ENCODE measurements around the gene SLC2A13. TPM values are rescaled to one million over a fixed set of nuclear protein-coding genes. Genes with fewer than 3 reads are reported as not detected.

SLC2A13 gene
- total RNA-seq, 4 donors from 2014 or later, result 1.4 to 2.8 (median 2.3) TPM

- peaks cover 5% of the 10 kb centered on the region in 2 donors for H3K4me1 ChIP-seq
- DNase-seq, result no peak
- no peak for TF ChIP-seq CTCF (IDR thresholded peaks at IDR 0.05 in 4 of 5, conservative IDR thresholded peaks at IDR 0.05 in 1 of 5)
- no peak for TF ChIP-seq POLR2A (IDR thresholded peaks at IDR 0.05)
- H3K9me3 ChIP-seq, result no peaks in the 10 kb centered on the region
- peak in 1 of 2 donors; percentile 26 for ATAC-seq
- in situ Hi-C loops (cut with MboI; ENCODE audit: low sequenced_read_pairs in 4 of 4) (loop anchor here (5.0 to 25.0 kb wide), 2 partner anchors 101 kb away; partner anchors contain the start of gene SLC2A13 (in 1 of the 4)), intact Hi-C loops (cut with DNase I; ENCODE audit: low total_unique reads) (loop anchor here (1.0 kb wide), 1 partner anchor 95 kb away; the partner anchor contains the start of gene SLC2A13)
- peak overlapping the region in 1 of 4 donors; percentile 13 for H3K27ac ChIP-seq
- H3K4me3 ChIP-seq, result peak overlapping the region in 3 of 4 donors; percentile 33 to 39 (median 34)
- H3K36me3 ChIP-seq, result no peaks in the 10 kb centered on the region
- no peaks in the 10 kb centered on the region for H3K27me3 ChIP-seq
These were observed 94.1 kb downstream of the SLC2A13 start for GRCh38 chr12:40011775-40012129.

GRCh38 chr12:40010899-40011774 lies 94.7 kb downstream of the SLC2A13 start:
- peak; percentile 12 to 46 for DNase-seq
- TF ChIP-seq POLR2A (IDR thresholded peaks at IDR 0.05) (no peak), CTCF (IDR thresholded peaks at IDR 0.05 in 4 of 5, conservative IDR thresholded peaks at IDR 0.05 in 1 of 5) (peak; percentile 21 to 75 (median 52))
- Histone ChIP-seq H3K9me3 (no peaks in the 10 kb centered on the region), H3K27me3 (no peaks in the 10 kb centered on the region), H3K36me3 (no peaks in the 10 kb centered on the region), H3K27ac (peak overlapping the region in 1 of 4 donors; percentile 13), H3K4me1 (peaks cover 5% of the 10 kb centered on the region in 2 donors), H3K4me3 (peak overlapping the region in 3 of 4 donors; percentile 33 to 39 (median 34))
- peak; percentile 93 to 95 for ATAC-seq
- intact Hi-C loops (cut with DNase I; ENCODE audit: low total_unique reads), result loop anchor here (1.0 kb wide), 1 partner anchor 95 kb away; the partner anchor contains the start of gene SLC2A13
- in situ Hi-C loops (cut with MboI; ENCODE audit: low sequenced_read_pairs in 4 of 4), result loop anchor here (5.0 to 25.0 kb wide), 2 partner anchors 101 kb away; partner anchors contain the start of gene SLC2A13 (in 1 of the 4)

GRCh38 chr12:40002178-40003169 lies 103.4 kb downstream of the SLC2A13 start:
- intact Hi-C loops (cut with DNase I; ENCODE audit: low total_unique reads), result no loop called here
- in situ Hi-C loops (cut with MboI; ENCODE audit: low sequenced_read_pairs in 4 of 4), result loop anchor here in 1 of 4 donors (25.0 kb wide), 1 partner anchor 110 kb away; the partner anchor contains the start of gene SLC2A13
- H3K27ac ChIP-seq, result no peak overlapping the region
- ATAC-seq (no peak), DNase-seq (no peak)
- H3K27me3 ChIP-seq, result no peaks in the 10 kb centered on the region
- H3K4me3 ChIP-seq, result no peak overlapping the region
- H3K9me3 ChIP-seq, result no peaks in the 10 kb centered on the region
- no peaks in the 10 kb centered on the region for H3K36me3 ChIP-seq
- no peaks in the 10 kb centered on the region for H3K4me1 ChIP-seq
- no peak for TF ChIP-seq CTCF (IDR thresholded peaks at IDR 0.05 in 4 of 5, conservative IDR thresholded peaks at IDR 0.05 in 1 of 5)
- TF ChIP-seq POLR2A (IDR thresholded peaks at IDR 0.05), result no peak

GRCh38 chr12:40001406-40001805 lies 104.5 kb downstream of the SLC2A13 start:
- no peaks in the 10 kb centered on the region for H3K27me3 ChIP-seq
- ATAC-seq (no peak), DNase-seq (no peak)
- H3K27ac ChIP-seq, result no peak overlapping the region
- no peaks in the 10 kb centered on the region for H3K4me1 ChIP-seq
- TF ChIP-seq CTCF (IDR thresholded peaks at IDR 0.05 in 4 of 5, conservative IDR thresholded peaks at IDR 0.05 in 1 of 5), result no peak
- TF ChIP-seq POLR2A (IDR thresholded peaks at IDR 0.05), result no peak
- no peaks in the 10 kb centered on the region for H3K36me3 ChIP-seq
- intact Hi-C loops (cut with DNase I; ENCODE audit: low total_unique reads) (no loop called here), in situ Hi-C loops (cut with MboI; ENCODE audit: low sequenced_read_pairs in 4 of 4) (loop anchor here in 1 of 4 donors (25.0 kb wide), 1 partner anchor 111 kb away; the partner anchor contains the start of gene SLC2A13)
- no peak overlapping the region for H3K4me3 ChIP-seq
- no peaks in the 10 kb centered on the region for H3K9me3 ChIP-seq
